Measurements from ENCODE around the gene C1QTNF2.

DNA sequence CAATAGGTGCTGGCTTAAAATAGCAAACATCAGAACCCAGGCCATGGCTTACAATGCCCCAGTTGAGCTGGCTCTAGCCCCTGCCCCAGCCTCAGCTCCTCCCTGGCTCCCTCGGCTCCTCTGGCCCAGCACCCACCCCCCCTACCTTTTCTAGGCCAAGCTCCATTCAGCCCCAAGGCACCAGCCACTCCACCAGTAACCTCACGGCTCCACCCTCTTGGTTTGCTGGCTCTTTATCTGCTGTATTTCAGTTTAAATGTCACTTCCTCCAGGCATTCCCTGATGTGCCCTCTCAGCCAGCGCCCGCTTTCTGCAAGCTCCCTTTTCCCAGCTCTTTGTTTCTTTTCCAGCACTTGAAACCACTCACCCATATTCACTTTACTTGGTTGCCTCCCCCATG lies 10.6 kb downstream of the C1QTNF2 start:
- TF ChIP-seq, protein P1, sequence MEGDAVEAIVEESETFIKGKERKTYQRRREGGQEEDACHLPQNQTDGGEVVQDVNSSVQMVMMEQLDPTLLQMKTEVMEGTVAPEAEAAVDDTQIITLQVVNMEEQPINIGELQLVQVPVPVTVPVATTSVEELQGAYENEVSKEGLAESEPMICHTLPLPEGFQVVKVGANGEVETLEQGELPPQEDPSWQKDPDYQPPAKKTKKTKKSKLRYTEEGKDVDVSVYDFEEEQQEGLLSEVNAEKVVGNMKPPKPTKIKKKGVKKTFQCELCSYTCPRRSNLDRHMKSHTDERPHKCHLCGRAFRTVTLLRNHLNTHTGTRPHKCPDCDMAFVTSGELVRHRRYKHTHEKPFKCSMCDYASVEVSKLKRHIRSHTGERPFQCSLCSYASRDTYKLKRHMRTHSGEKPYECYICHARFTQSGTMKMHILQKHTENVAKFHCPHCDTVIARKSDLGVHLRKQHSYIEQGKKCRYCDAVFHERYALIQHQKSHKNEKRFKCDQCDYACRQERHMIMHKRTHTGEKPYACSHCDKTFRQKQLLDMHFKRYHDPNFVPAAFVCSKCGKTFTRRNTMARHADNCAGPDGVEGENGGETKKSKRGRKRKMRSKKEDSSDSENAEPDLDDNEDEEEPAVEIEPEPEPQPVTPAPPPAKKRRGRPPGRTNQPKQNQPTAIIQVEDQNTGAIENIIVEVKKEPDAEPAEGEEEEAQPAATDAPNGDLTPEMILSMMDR (IDR thresholded peaks at IDR 0.05 in 4 of 5, conservative IDR thresholded peaks at IDR 0.05 in 1 of 5) = no peak
- TF ChIP-seq POLR2A (IDR thresholded peaks at IDR 0.05) = no peak

All from gastrocnemius medialis (tissue), 4 donors.